Erythroblast (primary cell): ENCODE data around the gene ANKRD63.

Experiments used
- GATA1 ChIP-seq: IDR thresholded peaks from 2 replicates; pipeline ENCODE4 v1.6.1; 2011; ENCODE audit warnings: low read depth, mild to moderate bottlenecking, control low read depth, low read length, moderate library complexity
- POLR2A ChIP-seq: IDR thresholded peaks from 2 replicates; pipeline ENCODE4 v1.6.1; 2011; ENCODE audit warnings: mild to moderate bottlenecking, low read length

GRCh38 chr15:40282869-40283614 is at the start of gene ANKRD63:
- TF ChIP-seq POLR2A = no peak
- TF ChIP-seq GATA1 = no peak
